ENCODE measurements around the gene USP35.

Gene USP35

DNA sequence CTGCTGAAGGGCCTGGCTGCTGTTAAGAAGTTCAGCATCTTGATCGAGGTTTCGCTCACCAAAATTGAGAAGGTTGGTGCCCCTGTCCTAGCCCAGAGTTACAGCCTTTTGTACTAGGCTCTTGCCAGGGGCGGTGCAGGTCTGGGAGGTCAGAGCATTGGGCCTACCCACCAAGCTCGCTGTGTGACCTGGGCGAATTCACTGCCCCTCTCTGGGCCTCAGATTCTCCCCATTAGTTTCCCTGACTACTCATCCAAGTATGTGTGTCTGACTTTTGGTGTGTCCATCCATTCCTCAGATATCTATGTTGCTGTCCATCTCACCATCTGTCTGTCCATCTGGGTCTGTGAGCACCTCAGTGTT, 10.9 kb downstream of the USP35 start:
- no peak for DNase-seq (ENCODE audit: low spot score)

DNA sequence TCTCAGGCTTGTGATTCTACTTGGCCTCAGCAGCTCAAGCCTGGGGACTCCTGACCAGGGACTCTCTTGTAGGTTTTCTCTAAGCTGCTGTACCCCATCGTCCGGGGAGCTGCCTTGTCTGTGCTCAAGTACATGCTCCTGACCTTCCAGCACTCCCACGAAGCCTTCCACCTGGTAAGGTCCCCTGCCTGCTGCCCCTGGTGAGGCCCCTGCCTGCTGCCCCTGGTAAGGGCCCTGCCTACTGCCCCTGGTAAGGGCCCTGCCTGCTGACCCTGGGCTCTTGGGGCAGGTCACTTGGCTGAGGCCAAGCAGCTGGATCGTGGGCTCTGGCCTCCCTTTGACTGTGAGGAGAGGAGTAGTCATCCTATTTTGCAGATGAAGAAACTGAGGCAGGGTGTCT, 11.3 kb downstream of the USP35 start:
- no peak for DNase-seq (ENCODE audit: low spot score)

DNA sequence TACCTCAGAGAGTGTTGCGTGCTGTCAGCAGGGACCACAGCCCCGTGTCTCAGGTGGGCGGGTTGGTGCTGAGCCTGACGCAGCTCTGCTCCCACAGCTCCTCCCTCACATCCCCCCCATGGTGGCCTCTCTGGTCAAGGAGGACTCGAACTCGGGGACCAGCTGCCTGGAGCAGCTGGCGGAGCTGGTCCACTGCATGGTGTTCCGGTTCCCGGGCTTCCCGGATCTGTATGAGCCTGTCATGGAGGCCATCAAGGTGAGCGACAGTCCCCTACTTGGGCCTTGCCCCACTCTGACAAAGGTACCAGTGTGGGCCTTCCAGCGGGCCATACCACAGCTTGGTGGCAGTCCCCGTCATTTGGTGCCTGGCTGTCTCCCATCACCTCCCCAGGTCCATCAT, 11.8 kb downstream of the USP35 start:
- DNase-seq (ENCODE audit: low spot score): no peak

DNA sequence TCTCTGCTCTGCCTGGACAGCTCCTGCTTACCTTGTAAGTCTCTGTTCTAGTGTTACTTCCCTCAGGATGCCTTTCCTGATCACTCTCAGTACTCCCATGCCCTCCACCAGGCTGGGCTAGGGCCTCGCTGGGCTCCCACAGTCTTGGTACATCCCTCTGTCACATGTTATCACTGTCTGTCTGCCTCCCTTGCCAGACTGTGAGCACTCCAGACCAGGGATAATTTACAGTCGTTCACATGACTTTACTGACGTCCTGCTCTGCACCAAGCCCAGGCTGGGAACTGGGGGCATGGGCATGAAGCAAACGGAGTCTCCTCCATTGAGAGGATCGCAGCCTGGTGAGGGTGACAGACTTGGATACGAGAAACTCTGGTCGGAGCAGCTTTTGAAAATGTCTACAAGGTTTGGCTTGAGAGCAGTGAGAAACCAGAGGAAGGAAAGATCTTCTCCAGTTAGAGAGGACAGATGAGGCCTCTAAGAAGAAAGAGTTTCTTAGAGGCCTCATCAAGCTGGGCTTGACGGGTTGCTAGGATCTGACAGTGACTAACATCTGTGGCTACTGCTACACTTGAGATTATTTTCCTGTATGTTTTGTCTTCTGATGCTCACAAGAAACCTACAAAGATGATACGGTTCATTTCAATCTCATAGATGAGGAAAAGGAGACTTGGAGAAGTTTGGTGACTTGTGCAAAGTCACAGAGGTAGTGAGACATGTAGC, 12.5 kb downstream of the USP35 start:
- DNase-seq (ENCODE audit: low spot score): no peak

DNA sequence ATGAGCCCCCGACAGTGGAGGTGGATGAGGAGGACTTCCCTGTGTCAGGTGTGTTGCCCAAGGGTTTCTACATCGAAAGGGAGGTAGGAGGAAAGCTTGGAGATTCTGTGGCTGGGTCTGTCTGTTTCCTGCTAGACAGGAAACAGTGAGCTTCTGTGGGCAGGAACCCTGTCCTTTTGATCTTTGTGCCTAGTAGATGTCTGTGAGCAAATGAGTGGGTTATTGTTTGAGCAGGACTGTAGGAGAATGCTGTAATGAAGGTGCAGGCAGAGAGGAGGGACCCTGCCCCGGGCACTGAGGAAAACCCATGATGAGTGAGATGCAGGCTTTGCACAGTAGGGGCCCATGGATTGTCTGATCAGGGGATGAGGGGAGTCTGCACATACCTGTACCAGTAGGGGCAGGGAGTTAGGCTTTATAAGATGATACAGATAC, 14.0 kb downstream of the USP35 start:
- DNase-seq (ENCODE audit: low spot score): no peak

DNA sequence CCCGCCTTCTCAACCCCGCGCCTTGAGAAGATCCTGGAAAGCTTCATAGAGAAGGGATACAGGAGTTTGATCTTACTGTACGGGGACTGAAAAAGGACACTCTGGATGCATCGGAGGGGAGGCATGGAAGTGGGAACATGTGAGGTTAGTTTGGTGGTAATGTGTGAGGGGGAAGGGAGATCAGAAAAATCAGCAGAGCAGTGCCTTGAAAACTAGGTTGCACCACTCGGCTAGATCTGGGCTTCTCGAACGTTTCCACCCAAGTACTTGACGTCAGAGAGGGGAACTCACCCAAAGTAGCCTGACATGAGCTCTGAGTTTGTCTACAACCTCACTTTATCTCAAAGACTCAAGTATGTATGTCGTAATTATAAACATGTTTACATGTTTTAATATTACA, 14.5 kb downstream of the USP35 start:
- no peak for DNase-seq (ENCODE audit: low spot score)

DNA sequence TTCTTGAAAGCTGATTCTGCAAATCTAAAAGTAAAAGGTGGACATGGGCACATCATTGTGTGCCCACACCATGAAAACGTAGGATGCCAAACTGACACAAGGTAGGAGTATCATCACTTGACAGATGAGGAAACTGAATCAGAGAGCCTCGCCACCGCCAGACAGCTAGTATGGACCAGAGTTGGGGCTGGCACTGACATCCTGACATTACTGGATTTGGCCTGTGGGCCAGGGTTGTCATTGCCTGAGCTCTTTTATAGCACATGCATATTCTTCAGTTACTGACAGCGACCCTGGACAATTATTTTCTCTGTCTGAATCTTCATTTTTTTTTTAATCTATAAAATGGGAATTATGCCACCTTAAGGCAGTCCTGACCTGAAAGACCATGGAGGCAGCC, 16.5 kb downstream of the USP35 start:
- no peak for DNase-seq (ENCODE audit: low spot score)

DNA sequence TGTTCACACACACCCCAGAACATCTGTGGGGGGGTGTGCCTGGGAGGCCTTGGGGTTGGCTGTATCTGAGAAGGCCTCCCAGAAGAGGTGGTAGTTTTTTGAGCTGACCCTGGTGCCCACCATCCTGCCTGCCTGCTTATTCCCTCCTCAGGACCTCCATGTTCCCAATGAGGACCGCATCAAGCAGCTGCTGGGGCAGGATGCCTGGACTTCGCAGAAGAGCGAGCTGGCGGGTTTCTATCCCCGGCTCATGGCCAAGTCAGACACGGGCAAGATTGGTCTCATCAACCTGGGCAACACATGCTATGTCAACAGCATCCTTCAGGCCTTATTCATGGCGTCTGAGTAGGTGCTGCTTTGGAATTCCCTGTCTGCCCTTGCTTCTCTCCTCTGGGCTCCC, 17.0 kb downstream of the USP35 start:
- no peak for DNase-seq (ENCODE audit: low spot score)

DNA sequence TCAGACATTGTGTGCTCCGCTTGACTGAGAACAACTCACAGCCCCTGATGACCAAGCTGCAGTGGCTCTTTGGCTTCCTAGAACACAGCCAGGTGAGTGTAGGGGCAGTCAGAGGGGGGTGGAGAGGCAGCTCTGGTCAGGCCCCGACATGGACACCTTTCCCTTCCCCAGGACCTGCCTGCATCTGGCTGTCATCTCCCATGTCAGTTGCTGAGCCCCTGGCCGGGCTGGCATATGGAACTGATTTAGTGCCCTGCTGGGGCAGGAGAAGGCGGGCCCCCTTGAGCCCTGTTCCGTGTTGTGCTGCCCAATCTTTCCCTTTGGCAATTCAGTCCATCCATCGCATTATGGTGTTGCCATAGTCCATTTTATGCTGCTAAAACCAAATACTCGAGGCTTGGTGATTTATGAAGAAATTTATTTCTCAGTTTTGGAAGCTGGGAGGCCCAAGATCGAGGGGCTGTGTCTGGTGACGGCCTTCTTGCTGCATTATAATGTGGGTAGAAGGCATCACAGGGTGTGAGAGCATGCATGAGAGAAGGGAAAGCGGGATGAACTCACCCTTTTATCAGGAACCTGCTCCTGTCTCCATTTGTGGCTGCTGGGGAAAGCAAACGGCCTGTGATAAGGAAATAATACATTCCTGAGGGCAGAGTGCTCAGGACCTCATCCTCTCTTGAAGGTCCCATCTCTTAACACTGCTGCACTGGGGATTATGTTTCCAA, 19.0 kb downstream of the USP35 start:
- no peak for DNase-seq (ENCODE audit: low spot score)

DNA sequence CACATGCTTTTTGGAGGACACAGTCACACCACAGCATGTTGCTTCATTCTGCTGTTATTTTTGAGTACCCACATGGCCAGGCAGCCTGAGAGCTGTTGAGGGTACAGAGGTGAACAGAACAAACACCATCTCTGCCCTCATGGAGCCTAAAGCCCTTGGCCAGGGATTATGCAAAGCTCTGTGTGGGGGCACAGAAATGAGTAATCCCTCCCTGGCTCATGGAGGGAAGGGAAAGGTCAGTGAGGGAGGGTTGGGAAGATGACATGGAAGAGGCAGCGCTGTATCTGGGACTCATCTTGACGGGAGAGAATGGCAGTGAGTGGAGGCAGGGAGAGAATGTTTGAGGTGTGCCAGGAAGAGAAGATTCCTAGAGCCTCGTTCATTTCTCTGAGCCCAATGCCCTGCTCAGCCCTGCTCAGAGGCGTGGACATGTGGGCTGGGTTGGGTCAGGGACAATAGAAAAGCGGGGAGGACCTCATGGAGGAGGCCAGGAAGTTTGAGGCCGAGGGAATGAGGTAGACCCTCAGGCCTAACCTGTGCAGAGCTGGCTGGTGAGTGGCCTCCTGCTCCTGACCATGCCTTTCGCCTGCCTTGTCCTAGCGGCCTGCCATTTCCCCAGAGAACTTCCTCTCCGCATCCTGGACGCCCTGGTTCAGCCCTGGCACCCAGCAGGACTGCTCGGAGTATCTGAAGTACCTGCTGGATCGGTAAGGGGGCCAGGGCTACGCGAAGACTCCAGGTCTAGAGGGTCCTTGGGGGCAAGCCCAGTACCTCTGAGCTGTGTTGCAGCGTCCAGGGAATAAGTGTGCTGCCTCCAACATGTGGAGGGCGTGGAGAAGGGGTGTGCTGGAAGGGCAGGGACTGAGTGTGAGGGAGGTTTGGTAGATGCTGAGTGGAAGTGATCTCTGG, 19.8 kb downstream of the USP35 start:
- DNase-seq (ENCODE audit: low spot score): no peak

DNA sequence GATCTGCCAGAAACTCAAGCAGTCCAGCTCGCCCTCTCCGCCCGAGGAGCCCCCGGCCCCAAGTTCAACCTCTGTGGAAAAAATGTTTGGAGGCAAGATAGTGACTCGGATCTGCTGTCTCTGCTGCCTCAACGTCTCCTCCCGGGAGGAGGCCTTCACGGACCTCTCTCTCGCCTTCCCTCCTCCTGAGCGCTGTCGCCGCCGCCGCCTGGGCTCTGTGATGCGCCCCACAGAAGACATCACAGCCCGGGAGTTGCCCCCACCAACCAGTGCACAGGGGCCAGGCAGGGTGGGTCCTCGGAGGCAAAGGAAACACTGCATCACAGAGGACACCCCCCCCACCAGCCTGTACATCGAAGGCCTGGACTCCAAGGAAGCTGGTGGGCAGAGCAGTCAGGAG, 20.8 kb downstream of the USP35 start:
- DNase-seq (ENCODE audit: low spot score): no peak

DNA sequence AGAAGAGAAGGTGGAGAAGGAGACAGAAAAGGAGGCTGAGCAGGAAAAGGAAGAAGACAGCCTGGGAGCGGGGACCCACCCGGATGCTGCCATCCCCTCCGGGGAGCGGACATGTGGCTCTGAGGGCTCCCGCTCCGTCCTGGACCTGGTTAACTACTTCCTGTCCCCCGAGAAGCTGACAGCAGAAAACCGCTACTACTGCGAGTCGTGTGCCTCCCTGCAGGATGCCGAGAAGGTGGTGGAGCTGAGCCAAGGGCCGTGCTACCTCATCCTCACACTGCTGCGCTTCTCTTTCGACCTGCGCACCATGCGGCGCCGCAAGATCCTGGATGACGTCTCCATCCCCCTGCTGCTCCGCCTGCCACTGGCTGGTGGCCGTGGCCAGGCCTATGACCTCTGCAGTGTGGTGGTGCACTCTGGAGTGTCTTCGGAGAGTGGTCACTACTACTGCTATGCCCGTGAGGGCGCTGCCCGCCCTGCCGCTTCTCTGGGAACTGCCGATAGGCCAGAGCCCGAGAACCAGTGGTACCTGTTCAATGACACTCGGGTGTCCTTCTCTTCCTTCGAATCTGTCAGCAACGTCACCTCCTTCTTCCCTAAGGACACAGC, 21.4 kb downstream of the USP35 start:
- DNase-seq (ENCODE audit: low spot score): no peak

DNA sequence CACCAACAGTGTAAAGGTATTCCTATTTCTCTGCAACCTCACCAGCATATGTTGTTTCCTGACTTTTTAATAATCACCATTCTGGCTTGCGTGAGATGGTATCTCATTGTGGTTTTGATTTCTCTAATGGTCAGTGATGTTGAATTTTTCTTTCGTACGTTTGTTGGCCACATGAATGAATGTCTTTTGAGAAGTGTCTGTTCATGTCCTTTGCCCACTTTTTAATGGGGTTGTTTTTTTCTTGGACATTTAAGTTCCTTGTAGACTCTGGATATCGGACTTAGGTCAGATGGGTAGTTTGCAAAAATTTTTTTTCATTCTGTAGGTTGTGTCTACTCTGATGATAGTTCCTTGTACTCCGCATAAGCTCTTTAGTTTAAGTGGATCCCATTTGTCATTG, 22.8 kb downstream of the USP35 start:
- DNase-seq (ENCODE audit: low spot score): no peak

DNA sequence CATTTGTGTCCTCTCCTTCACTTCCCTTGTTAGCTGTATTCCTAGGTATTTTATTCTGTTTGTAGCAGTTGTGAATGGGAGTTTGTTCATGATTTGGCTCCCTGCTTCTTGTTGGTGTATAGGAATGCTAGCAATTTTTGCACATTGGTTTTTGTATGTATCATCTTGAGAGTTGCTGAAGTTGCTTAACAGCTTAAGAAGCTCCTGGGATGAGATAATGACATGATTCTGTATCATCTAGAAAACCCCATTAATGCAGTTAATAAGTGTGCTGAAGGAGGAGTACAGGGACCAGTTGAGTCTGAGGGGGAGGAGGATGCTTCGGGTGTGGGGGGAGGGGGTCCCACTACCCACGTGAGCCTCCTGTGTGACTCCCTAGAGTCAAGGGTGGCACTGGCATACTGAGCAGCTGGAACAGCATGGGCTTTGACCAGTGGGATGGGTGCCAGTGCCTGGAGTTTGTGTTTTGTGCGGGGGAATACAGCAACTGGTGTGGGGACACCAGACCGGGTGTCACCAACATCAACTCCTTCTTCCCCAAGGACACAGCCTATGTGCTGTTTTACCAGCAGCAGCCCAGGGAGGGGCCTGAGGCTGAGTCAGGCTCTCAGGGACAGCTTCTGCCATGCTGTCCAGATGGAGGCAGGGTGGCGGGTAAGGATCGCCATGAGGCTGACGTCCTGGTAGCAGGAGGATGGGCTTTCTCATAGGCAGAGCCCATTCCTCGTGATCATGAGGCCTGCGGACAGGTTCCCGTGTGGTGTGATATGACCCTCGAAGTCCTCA, 24.1 kb downstream of the USP35 start:
- DNase-seq (ENCODE audit: low spot score): no peak

DNA sequence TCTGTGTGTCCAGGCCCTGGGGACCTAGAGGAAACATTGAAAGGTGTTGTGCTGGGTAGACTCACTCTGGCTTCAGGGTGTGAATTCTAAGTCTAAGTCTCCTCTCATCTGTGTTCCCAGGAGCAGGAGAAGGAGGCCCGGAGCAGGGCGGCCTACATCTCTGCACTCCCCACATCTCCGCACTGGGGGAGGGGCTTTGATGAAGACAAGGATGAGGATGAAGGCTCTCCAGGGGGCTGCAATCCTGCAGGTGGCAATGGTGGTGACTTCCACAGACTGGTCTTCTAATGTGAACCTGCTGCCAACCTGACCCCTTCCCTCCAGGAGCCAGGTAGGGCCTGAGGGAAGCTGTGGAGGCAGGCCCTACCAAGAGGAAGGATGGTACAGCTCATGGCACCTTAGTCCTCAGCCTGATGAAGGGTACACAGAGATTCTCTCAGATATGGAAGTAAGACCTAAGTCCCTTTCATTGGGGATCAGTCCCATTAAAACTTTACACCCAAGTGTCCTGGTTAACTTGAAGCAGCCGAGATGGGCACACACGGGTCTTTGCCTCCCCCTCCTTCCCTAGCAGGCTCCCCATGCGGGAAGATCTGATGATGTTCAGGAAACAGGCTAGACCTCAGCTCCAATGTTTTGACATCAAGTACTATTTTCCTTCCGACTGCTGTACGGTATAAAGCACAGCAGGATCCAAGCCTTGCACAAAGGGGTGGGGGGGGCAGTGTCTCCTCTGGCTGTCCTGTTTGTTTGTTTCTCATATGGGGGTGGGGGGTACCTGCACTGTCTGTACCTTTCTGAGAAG, 25.0 kb downstream of the USP35 start:
- DNase-seq (ENCODE audit: low spot score): no peak

DNA sequence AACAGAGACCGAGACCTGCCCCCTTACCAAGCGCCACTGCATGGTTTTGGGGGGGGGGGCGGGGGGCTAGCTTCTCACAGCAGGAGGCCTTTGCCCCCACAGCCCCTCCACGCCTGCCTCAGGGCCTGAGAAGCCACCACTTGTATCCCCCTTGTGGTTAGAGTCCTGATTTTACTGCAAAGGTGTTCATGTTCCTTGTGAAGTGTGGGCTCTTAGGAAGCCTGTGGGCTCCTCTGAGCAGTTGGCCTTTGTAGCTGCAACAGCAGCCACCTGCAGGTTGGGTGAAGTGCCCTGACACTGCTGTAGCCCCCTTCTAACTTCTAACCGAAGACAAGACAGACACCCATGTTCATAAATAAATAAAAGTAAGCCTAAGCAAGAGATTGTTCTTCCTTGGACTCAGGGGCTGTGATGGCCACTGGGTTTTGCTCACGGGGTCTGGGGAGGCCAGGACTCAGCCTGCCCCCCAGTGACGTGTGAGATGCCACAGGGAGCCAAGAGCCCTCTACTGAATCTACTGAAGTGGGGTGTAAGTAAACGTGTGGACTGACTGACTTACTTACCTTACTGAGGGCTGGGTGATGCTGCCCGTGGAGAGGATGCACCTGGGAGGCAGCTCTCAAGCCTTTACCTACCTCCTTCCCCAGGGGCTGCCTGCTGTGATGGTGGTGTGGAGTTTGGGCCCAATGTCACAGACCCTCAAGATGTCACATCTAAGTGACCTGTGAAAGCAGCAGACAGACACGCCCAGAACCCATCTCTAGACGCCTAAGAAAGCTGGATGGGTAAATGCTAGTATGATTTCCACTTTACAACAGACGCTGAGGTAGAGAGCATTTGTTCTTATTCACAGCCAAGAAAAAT, 25.8 kb downstream of the USP35 start:
- no peak for DNase-seq (ENCODE audit: low spot score)

DNA sequence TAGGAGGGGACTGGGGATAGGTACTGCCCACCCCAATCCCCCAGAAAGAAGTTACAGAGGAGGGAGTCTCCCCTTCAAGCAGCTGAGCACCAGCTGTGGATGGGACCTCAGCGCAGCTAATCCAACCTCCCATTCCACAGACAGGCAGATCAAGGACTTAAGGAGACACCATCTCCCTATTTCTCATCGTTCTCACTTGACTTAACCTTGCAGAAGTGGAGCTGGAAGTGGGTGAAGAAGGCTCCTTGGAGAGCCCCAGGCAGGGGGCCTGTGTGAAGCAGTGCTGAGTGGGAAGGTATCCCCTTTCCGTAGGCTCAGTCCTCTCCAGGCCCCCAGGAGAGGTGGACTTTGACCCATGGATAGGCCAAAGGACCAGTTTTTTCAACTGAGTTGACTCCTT, 27.3 kb downstream of the USP35 start:
- no peak for DNase-seq (ENCODE audit: low spot score)

DNA sequence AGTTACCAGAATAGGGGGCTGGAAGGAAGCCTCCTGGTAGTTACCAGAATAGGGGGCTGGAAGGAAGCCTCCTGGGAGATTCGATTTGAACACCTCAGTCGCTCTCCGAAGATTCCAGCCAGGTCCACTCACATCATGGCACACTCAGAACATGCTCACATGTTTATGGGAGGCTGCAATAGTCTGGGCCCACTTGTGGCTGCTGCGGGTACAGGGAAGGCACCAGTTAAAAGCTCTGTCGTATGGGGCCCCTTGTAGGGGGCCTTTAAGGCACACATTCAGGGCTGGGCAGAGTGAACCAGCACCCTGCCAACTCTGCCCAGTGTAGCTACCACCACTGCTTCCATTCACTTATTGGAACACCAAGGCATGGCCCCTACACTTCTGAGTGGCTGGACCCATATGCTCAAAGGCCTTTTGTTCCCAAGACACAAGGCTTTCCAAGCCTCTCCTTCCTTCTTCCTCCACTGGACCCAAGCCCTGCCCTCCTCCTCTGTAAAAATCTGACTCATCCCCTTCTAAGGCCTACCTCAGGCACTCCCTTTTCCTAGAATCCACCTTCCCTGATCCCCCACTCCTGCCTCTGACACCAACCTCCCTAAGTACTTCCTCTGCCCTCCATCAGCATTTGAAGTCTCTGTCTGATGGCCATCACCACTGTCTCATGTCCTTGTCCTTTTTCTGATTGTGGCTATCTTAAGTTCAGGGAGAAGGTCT, 28.0 kb downstream of the USP35 start:
- DNase-seq (ENCODE audit: low spot score): no peak

Measured in germinal center (tissue), 1 donor.